HEK293 (cell line): Measurements from ENCODE around the gene AGT.

Experiments
- CTCF ChIA-PET: fragments of 350-600 bp; formaldehyde crosslinking; extraction: SDS; loops from one replicate; lab custom pipeline; 2021; ENCODE audit warnings: antibody characterized with exemption; lab: Yijun Ruan, JAX
- POLR2A ChIA-PET: fragments of 300-600 bp; formaldehyde crosslinking; extraction: SDS; loops from one replicate; lab custom pipeline; 2020; ENCODE audit warnings: antibody characterized with exemption, inconsistent platforms; lab: Yijun Ruan, JAX
- H3K27ac ChIP-seq: fragments of 200-500 bp; sonication (Bioruptor generic); 2 replicates; pipeline ENCODE4 v1.5.1; 2014; ENCODE audit warnings: low read depth, low read length, control low read depth, inconsistent platforms; ENCODE audit errors: extremely low read depth
- H3K36me3 ChIP-seq, 2 experiments: fragments of 200-500 bp in 1 of 2; sonication (Bioruptor generic) in 1 of 2; 1 replicate in 1 of 2; 2 replicates in 1 of 2; pipeline ENCODE4 v1.5.1; 2014 to 2017; ENCODE audit warnings: inconsistent platforms in 2 of 2, low read length in 2 of 2; ENCODE audit not compliant: control insufficient read depth in 2 of 2, insufficient read depth in 1 of 2
- H3K4me1 ChIP-seq: fragments of 200-500 bp; sonication (Bioruptor generic); 2 replicates; pipeline ENCODE4 v1.5.1; 2014; ENCODE audit warnings: mild to moderate bottlenecking, low read length, inconsistent platforms; ENCODE audit not compliant: control insufficient read depth, insufficient read depth
- H3K4me3 ChIP-seq: 2 replicates; pipeline ENCODE4 v1.5.1; 2011; ENCODE audit warnings: low read depth, mild to moderate bottlenecking, control low read depth, low read length, moderate library complexity
- H3K9me3 ChIP-seq: fragments of 200-500 bp; sonication (Bioruptor generic); 2 replicates; pipeline ENCODE4 v1.5.1; 2014; ENCODE audit warnings: low read depth, low read length, inconsistent platforms; ENCODE audit not compliant: control insufficient read depth, insufficient read depth
- KLF8 ChIP-seq: fragments of 450-650 bp; formaldehyde crosslinking; IDR thresholded peaks from 2 replicates; pipeline ENCODE4 v1.5.1; 2016; ENCODE audit warnings: missing biosample characterization, missing genetic modification characterization
- MEIS1 ChIP-seq: sonication (generic); formaldehyde crosslinking; IDR thresholded peaks from 2 replicates; pipeline ENCODE4 v1.8.1; 2022; ENCODE audit warnings: missing genetic modification reagents, mild to moderate bottlenecking, borderline replicate concordance
- MYNN ChIP-seq: fragments of 450-650 bp; formaldehyde crosslinking; IDR thresholded peaks from 2 replicates; pipeline ENCODE4 v1.5.1; 2016; ENCODE audit warnings: missing biosample characterization, missing genetic modification characterization, borderline replicate concordance
- OSR2 ChIP-seq: fragments of 450-650 bp; formaldehyde crosslinking; IDR thresholded peaks from 2 replicates; pipeline ENCODE4 v1.5.1; 2016; ENCODE audit warnings: missing biosample characterization, missing genetic modification characterization
- SALL2 ChIP-seq: fragments of 450-650 bp; formaldehyde crosslinking; IDR thresholded peaks from 2 replicates; pipeline ENCODE4 v1.5.0; 2017; ENCODE audit warnings: missing biosample characterization, mild to moderate bottlenecking, missing genetic modification characterization, borderline replicate concordance
- WT1 ChIP-seq: fragments of 450-650 bp; formaldehyde crosslinking; IDR thresholded peaks from 2 replicates; pipeline ENCODE4 v1.5.1; 2016; ENCODE audit warnings: missing biosample characterization, missing genetic modification characterization
- ZBTB49 ChIP-seq: fragments of 450-650 bp; formaldehyde crosslinking; IDR thresholded peaks from 2 replicates; pipeline ENCODE4 v1.5.1; 2016; ENCODE audit warnings: missing biosample characterization, missing genetic modification characterization, low read depth
- ZEB2 ChIP-seq: fragments of 450-650 bp; formaldehyde crosslinking; IDR thresholded peaks from 2 replicates; pipeline ENCODE4 v1.5.1; 2016; ENCODE audit warnings: missing biosample characterization, missing genetic modification characterization
- ZFP37 ChIP-seq: fragments of 450-650 bp; formaldehyde crosslinking; IDR thresholded peaks from 2 replicates; pipeline ENCODE4 v1.5.1; 2016; ENCODE audit warnings: missing biosample characterization, missing genetic modification characterization
- ZFP69B ChIP-seq: fragments of 450-650 bp; formaldehyde crosslinking; IDR thresholded peaks from 2 replicates; pipeline ENCODE4 v1.5.1; 2016; ENCODE audit warnings: missing biosample characterization, missing genetic modification characterization
- ZNF132 ChIP-seq: fragments of 450-650 bp; formaldehyde crosslinking; IDR thresholded peaks from 2 replicates; pipeline ENCODE4 v1.5.1; 2017; ENCODE audit warnings: missing biosample characterization, missing genetic modification characterization, borderline replicate concordance
- ZNF2 ChIP-seq: fragments of 450-650 bp; formaldehyde crosslinking; IDR thresholded peaks from 2 replicates; pipeline ENCODE4 v1.5.1; 2016; ENCODE audit warnings: missing biosample characterization, missing genetic modification characterization
- ZNF423 ChIP-seq: fragments of 450-650 bp; formaldehyde crosslinking; IDR thresholded peaks from 2 replicates; pipeline ENCODE4 v1.5.1; 2016; ENCODE audit warnings: missing biosample characterization, missing genetic modification characterization
- ZNF473 ChIP-seq: fragments of 450-650 bp; formaldehyde crosslinking; IDR thresholded peaks from 2 replicates; pipeline ENCODE4 v1.5.1; 2017; ENCODE audit warnings: missing biosample characterization, missing genetic modification characterization
- ZNF513 ChIP-seq: fragments of 450-650 bp; IDR thresholded peaks from 2 replicates; pipeline ENCODE4 v1.5.1; 2018; ENCODE audit warnings: missing biosample characterization, missing genetic modification characterization
- ZNF514 ChIP-seq: fragments of 450-650 bp; formaldehyde crosslinking; IDR thresholded peaks from 2 replicates; pipeline ENCODE4 v1.5.1; 2016; ENCODE audit warnings: missing biosample characterization, missing genetic modification characterization
- ZNF521 ChIP-seq: fragments of 450-650 bp; formaldehyde crosslinking; IDR thresholded peaks from 2 replicates; pipeline ENCODE4 v1.5.1; 2017; ENCODE audit warnings: missing biosample characterization, mild to moderate bottlenecking, missing genetic modification characterization
- ZNF571 ChIP-seq: fragments of 450-650 bp; formaldehyde crosslinking; IDR thresholded peaks from 2 replicates; pipeline ENCODE4 v1.5.0; 2017; ENCODE audit warnings: missing biosample characterization, missing genetic modification characterization
- ZNF600 ChIP-seq: fragments of 450-650 bp; formaldehyde crosslinking; IDR thresholded peaks from 2 replicates; pipeline ENCODE4 v1.5.1; 2016; ENCODE audit warnings: missing biosample characterization, missing genetic modification characterization
- ZNF623 ChIP-seq: fragments of 450-650 bp; formaldehyde crosslinking; IDR thresholded peaks from 2 replicates; pipeline ENCODE4 v1.5.1; 2016; ENCODE audit warnings: missing biosample characterization, missing genetic modification characterization
- ZNF670 ChIP-seq: fragments of 450-650 bp; formaldehyde crosslinking; IDR thresholded peaks from 2 replicates; pipeline ENCODE4 v1.5.1; 2016; ENCODE audit warnings: missing biosample characterization, missing genetic modification characterization, low read depth
- ZNF677 ChIP-seq: fragments of 450-650 bp; IDR thresholded peaks from 2 replicates; pipeline ENCODE4 v1.5.0; 2018; ENCODE audit warnings: missing biosample characterization, mild to moderate bottlenecking, missing genetic modification characterization, moderate library complexity
- TF ChIP-seq, protein P1 (sequence below): fragments of 450-650 bp; formaldehyde crosslinking; IDR thresholded peaks from 2 replicates; pipeline ENCODE4 v1.5.1; 2016; ENCODE audit warnings: missing biosample characterization, missing genetic modification characterization, borderline replicate concordance
- TF ChIP-seq, protein P2 (sequence below): fragments of 450-650 bp; formaldehyde crosslinking; IDR thresholded peaks from 2 replicates; pipeline ENCODE4 v1.5.1; 2016; ENCODE audit warnings: missing biosample characterization, missing genetic modification characterization

Gene AGT

DNA sequence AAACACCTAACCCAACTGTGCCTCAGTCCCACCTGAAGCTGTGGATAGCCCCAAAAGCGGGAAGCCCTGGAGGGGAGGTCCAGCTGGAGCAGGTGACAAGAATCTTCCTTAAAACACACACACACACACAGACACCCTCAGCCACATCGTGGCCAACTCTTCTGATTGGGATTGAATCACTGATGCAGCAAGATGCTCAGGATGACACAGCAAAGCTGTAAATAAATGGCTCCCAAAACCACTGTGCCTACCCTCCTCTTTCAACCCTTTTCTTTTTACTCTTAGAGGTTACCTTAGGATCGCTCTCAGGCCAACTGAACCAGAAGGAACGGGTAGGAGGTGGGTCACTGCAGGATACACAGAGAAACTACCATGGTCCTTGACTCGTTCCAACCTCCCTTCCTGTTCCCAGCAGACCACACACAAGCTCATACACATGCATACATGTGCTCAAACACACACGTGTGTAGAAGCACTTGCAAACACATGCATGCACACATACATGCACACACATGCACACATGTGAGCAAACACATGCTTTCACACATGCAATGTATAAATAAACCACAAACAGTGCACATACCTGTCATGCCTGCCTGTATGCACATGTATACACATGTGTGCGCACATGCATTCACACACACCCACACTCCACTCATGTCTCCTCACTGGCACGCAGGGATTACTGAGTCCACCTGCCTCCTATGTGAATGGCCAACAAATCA is 47.7 kb upstream of the AGT start:
- ChIA-PET POLR2A (no interaction called here), CTCF (interaction anchor here (0.9 kb wide), 1 partner anchor 11 kb away, joined by 3 read pairs; no protein-coding TSS in a partner anchor)
- Histone ChIP-seq H3K4me3 (no peak overlapping the region), H3K36me3 (no peaks in the 10 kb centered on the region), H3K9me3 (no peaks in the 10 kb centered on the region), H3K4me1 (no peaks in the 10 kb centered on the region), H3K27ac (no peak overlapping the region)
- TF ChIP-seq ZBTB49 (no peak), ZNF600 (no peak), ZFP69B (tag by site-specific recombination) (no peak), ZNF132 (tag by site-specific recombination) (no peak), ZNF473 (no peak), WT1 (tag by site-specific recombination) (no peak)
- TF ChIP-seq, protein P1, sequence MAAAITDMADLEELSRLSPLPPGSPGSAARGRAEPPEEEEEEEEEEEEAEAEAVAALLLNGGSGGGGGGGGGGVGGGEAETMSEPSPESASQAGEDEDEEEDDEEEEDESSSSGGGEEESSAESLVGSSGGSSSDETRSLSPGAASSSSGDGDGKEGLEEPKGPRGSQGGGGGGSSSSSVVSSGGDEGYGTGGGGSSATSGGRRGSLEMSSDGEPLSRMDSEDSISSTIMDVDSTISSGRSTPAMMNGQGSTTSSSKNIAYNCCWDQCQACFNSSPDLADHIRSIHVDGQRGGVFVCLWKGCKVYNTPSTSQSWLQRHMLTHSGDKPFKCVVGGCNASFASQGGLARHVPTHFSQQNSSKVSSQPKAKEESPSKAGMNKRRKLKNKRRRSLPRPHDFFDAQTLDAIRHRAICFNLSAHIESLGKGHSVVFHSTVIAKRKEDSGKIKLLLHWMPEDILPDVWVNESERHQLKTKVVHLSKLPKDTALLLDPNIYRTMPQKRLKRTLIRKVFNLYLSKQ (tag by site-specific recombination): no peak
- TF ChIP-seq, all 188 proteins: peak for 0

- Histone ChIP-seq H3K4me1 (no peaks in the 10 kb centered on the region), H3K36me3 (no peaks in the 10 kb centered on the region), H3K27ac (no peak overlapping the region), H3K4me3 (no peak overlapping the region), H3K9me3 (no peaks in the 10 kb centered on the region)
- ChIA-PET CTCF (interaction anchor here (0.7 kb wide), 1 partner anchor 117 kb away, joined by 4 read pairs; no protein-coding TSS in a partner anchor), POLR2A (no interaction called here)
- TF ChIP-seq ZNF513 (tag by site-specific recombination) (no peak), MEIS1 (CRISPR knock-in tag) (no peak)
- TF ChIP-seq, protein P2, sequence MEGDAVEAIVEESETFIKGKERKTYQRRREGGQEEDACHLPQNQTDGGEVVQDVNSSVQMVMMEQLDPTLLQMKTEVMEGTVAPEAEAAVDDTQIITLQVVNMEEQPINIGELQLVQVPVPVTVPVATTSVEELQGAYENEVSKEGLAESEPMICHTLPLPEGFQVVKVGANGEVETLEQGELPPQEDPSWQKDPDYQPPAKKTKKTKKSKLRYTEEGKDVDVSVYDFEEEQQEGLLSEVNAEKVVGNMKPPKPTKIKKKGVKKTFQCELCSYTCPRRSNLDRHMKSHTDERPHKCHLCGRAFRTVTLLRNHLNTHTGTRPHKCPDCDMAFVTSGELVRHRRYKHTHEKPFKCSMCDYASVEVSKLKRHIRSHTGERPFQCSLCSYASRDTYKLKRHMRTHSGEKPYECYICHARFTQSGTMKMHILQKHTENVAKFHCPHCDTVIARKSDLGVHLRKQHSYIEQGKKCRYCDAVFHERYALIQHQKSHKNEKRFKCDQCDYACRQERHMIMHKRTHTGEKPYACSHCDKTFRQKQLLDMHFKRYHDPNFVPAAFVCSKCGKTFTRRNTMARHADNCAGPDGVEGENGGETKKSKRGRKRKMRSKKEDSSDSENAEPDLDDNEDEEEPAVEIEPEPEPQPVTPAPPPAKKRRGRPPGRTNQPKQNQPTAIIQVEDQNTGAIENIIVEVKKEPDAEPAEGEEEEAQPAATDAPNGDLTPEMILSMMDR (tag by site-specific recombination): peak; percentile 43
Measured at GRCh38 chr1:230760360-230760827, 46.5 kb upstream of the AGT start.

GRCh38 chr1:230759369-230760065 is 45.6 kb upstream of the AGT start:
- ChIA-PET CTCF (interaction anchor here (0.7 to 1.0 kb wide), 2 partner anchors 48 to 117 kb away, joined by 3 to 4 read pairs; no protein-coding TSS in a partner anchor), POLR2A (no interaction called here)
- Histone ChIP-seq H3K4me1 (no peaks in the 10 kb centered on the region), H3K36me3 (no peaks in the 10 kb centered on the region), H3K4me3 (no peak overlapping the region), H3K27ac (no peak overlapping the region), H3K9me3 (no peaks in the 10 kb centered on the region)
- TF ChIP-seq ZNF670 (tag by site-specific recombination) (no peak), MYNN (tag by site-specific recombination) (no peak), ZNF623 (tag by site-specific recombination) (no peak), ZNF514 (tag by site-specific recombination) (no peak), SALL2 (tag by site-specific recombination) (no peak), ZNF423 (no peak), KLF8 (tag by site-specific recombination) (no peak), ZNF677 (no peak), ZNF571 (tag by site-specific recombination) (no peak), ZFP37 (tag by site-specific recombination) (no peak), OSR2 (no peak), ZEB2 (tag by site-specific recombination) (no peak), ZNF521 (tag by site-specific recombination) (no peak), ZNF2 (no peak)
